ENCODE results near the gene PPP1R9A.

GRCh38 chr7:94996369-94996768 is 89.0 kb downstream of the PPP1R9A start:
- TF ChIP-seq CTCF (IDR thresholded peaks at IDR 0.05) = no peak
- no peak for TF ChIP-seq POLR2A (IDR thresholded peaks at IDR 0.05)

All from tibial nerve (tissue), 3 donors.